SJCRH30 (cell line): ENCODE measurements around the gene MRPL36. TPM values are rescaled to one million over a fixed set of nuclear protein-coding genes. Genes with fewer than 3 reads are reported as not detected.
A peak's percentile ranks its signal among the peaks of the same experiment; 100 is the strongest.
"Not testable (repeated sequence)": the region's sequence is repeated elsewhere in the genome, so short reads cannot be mapped to it uniquely, and the experiment has no call there.

Experiments used
- DNase-seq, 2 experiments: peaks; one replicate each; pipeline ENCODE4 v3.0.0-alpha.2; 2015 to 2020
- H3K27ac ChIP-seq: fragments of 250-450 bp; sonication (Bioruptor Pico); 2 replicates; pipeline ENCODE4 v1.5.1; 2020; ENCODE audit warnings: mild to moderate bottlenecking, moderate library complexity
- H3K27me3 ChIP-seq: fragments of 250-450 bp; sonication (Bioruptor Pico); 2 replicates; pipeline ENCODE4 v1.5.1; 2020; ENCODE audit warnings: mild to moderate bottlenecking, moderate library complexity
- H3K36me3 ChIP-seq: fragments of 250-450 bp; sonication (Bioruptor Pico); 2 replicates; pipeline ENCODE4 v1.5.1; 2020; ENCODE audit warnings: mild to moderate bottlenecking, moderate library complexity
- H3K4me1 ChIP-seq: fragments of 250-450 bp; sonication (Bioruptor Pico); 2 replicates; pipeline ENCODE4 v1.5.1; 2020; ENCODE audit warnings: mild to moderate bottlenecking, moderate library complexity
- H3K4me3 ChIP-seq: fragments of 250-450 bp; sonication (Bioruptor Pico); 2 replicates; pipeline ENCODE4 v1.5.1; 2020; ENCODE audit warnings: mild to moderate bottlenecking, moderate library complexity
- H3K9me3 ChIP-seq: fragments of 250-450 bp; sonication (Bioruptor Pico); replicated peaks from 2 replicates; pipeline ENCODE4 v1.5.1; 2020; ENCODE audit warnings: mild to moderate bottlenecking, moderate library complexity
- total RNA-seq: library from RNA; depleted of rRNA; stranded (reverse); fragments of >200 nt; shearing (Covaris generic); gene quantifications from 2 replicates; pipeline ENCODE4 v1.2.3, GENCODE V29; 2014; rRNA removed

MRPL36 gene
- total RNA-seq = 46.9 and 52.5 TPM in 2 replicates

DNA sequence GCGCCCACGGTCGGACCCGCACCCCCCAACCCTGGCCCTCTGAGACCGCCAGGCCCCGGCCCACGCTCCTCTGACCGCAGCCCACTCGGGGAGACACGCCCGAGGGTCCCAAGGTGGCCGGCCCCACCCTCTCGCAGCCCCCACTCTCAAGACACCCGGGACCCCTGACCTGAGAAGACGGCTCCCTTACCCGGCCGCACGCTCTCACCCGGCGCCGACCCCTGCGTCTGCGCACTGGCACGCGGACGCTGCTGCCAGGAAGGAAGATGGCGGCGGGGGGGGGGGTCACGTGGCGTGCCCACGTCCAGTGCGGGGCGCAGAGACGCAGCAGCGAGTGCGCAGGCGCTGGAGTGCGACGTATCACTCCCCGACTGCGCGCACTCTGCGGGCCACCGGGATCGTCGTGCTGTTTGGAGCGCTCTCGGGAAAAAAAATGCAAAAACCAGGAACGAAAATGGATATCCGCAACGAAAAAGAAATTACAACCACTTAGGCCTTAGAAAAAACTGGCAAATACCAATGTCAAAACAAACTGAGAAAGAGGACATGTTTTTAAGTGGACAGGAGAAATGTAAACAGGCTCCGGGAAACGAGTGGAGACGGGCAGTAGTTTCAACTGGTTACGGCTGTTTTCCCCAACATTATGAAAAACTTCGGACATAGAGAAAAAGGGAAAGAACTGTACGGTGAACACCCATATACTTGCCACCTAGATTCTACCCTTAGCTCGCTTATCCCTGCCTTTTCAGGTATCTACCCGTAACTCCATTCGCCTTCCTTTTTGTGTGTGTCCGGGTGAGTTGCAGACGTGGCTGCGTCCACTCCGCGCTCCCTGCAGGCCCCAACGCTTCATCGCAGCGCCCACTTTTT is at the start of gene MRPL36:
MRPL36 (minus strand) TSS at position 236 of the 870 bp plus-strand sequence. CDS start 902 bp downstream, outside the sequence.
- H3K4me1 ChIP-seq = peaks cover 2% of the 10 kb centered on the region
- DNase-seq = peak; percentile 86 to 87
- no peaks in the 10 kb centered on the region for H3K9me3 ChIP-seq
- no peaks in the 10 kb centered on the region for H3K27me3 ChIP-seq
- H3K36me3 ChIP-seq = peaks cover 2% of the 10 kb centered on the region
- peak within 1 kb of the TSS; percentile 99 for H3K4me3 ChIP-seq
- peak within 1 kb of the TSS; percentile 58 for H3K27ac ChIP-seq

DNA sequence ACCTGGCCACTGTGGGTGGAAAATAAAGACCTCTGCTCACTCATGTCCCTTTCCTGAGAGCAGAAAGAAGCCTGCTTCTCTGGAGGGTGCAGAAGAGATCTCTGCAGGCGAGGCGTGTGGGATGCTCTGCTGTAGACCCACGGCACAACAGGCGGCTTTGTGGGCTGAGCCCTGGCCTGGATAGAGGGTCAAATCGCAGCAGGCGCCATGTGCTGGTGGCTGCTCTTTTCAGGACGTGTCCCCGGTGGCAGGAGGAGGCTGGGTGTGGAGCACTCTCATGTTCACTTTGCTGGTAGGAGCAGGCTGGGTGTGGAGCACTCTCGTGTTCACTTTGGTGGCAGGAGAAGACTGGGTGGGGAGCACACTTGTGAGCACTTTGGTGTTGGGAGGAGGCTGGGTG is 48.0 kb upstream of the MRPL36 start:
- H3K4me1 ChIP-seq = no peaks in the 10 kb centered on the region
- H3K27ac ChIP-seq = no peak overlapping the region
- H3K4me3 ChIP-seq = no peak overlapping the region
- H3K27me3 ChIP-seq = no peaks in the 10 kb centered on the region
- DNase-seq = no peak
- H3K9me3 ChIP-seq = no peaks in the 10 kb centered on the region
- no peaks in the 10 kb centered on the region for H3K36me3 ChIP-seq

DNA sequence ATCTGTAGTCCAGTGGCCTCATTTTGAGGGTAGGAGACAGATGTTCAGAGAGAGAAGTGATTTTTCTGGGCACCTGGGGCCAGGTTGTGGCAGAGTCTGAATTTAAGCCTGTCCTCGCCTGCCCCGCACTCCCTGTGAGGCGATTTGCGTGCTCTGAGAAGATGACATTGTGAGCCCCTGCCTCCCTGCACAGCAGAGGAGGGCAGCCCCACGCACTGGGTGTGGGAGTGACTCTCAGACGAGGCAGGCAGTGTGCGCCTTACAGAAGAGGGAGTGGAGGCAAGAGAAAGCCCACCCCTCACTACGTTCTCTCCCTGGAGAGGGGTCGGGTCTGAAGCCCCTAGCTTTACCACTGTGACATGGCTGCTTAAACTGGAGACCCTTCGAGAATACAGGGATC is 47.4 kb upstream of the MRPL36 start:
- no peaks in the 10 kb centered on the region for H3K9me3 ChIP-seq
- no peaks in the 10 kb centered on the region for H3K27me3 ChIP-seq

DNA sequence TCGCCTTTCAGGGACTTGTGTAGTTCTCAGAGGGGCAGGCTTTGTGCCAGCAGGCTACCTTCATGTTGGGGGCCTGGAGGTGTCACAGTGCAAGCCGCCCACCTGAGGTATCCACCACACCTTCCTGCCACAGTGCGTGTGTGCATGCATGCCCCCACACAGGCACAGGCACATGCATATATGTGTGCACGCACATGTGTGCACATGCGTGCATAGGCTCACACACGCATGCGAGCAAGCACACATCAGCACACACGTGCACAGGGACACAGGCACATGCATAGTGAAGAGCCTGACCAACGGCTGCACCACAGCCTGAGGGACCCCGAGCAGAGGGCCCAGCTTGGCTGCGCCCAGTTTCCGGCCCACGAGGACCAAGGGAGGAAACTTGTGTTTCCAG is 46.9 kb upstream of the MRPL36 start:
- Histone ChIP-seq H3K4me3 (no peak overlapping the region), H3K27me3 (no peaks in the 10 kb centered on the region), H3K9me3 (no peaks in the 10 kb centered on the region), H3K36me3 (no peaks in the 10 kb centered on the region), H3K4me1 (no peaks in the 10 kb centered on the region), H3K27ac (no peak overlapping the region)
- DNase-seq = no peak

More for the DNA sequence above, 47.4 kb upstream of the MRPL36 start:
- H3K4me3 ChIP-seq = no peak overlapping the region
- no peaks in the 10 kb centered on the region for H3K4me1 ChIP-seq
- no peak for DNase-seq
- H3K27ac ChIP-seq = no peak overlapping the region
- H3K36me3 ChIP-seq = no peaks in the 10 kb centered on the region

- H3K27ac ChIP-seq = no peak overlapping the region
- H3K9me3 ChIP-seq = no peaks in the 10 kb centered on the region
- no peak for DNase-seq
- H3K4me3 ChIP-seq = no peak overlapping the region
- no peaks in the 10 kb centered on the region for H3K4me1 ChIP-seq
- H3K27me3 ChIP-seq = no peaks in the 10 kb centered on the region
- H3K36me3 ChIP-seq = no peaks in the 10 kb centered on the region
These were observed 46.1 kb upstream of the MRPL36 start for GRCh38 chr5:1845696-1846095.

DNA sequence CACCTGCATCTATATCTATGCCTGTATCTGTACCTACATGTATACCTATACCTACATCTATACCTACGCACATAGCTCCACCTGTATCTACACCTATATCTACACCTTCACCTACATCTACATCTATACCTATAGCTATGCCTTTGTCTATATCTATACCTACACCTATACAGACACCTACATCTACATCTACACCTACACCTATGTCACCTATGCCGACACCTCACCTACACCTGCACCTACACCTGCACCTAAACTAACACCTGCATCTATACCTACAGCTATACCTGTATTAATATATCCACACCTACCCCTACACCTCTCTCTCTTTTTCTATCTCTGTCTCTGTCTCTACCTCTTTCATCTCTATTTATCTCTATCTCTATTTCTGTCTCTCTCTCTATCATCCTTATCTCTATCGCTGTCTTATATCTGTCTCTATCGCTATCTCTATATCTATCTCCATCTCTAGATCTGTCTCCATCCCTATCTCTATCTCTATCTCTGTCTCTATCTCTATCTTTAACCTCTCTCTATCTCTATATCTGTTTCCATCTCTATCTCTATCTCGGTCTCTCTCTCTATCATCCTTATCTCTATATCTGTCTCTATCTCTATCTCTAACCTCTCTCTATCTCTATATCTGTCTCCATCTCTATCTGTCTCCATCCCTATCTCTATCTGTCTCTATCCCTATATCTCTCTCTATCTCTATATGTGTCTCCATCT is 45.2 kb upstream of the MRPL36 start:
- no peaks in the 10 kb centered on the region for H3K27me3 ChIP-seq
- H3K36me3 ChIP-seq = no peaks in the 10 kb centered on the region
- H3K4me3 ChIP-seq = no peak overlapping the region
- no peaks in the 10 kb centered on the region for H3K9me3 ChIP-seq
- H3K4me1 ChIP-seq = no peaks in the 10 kb centered on the region
- no peak overlapping the region for H3K27ac ChIP-seq
- no peak for DNase-seq

GRCh38 chr5:1843761-1844160 is 44.1 kb upstream of the MRPL36 start:
- not testable (repeated sequence) for H3K27me3 ChIP-seq, H3K4me1 ChIP-seq, H3K9me3 ChIP-seq

GRCh38 chr5:1842004-1842819 is 42.6 kb upstream of the MRPL36 start:
- H3K36me3 ChIP-seq = no peaks in the 10 kb centered on the region
- H3K4me3 ChIP-seq = no peak overlapping the region
- no peak for DNase-seq
- H3K27me3 ChIP-seq = no peaks in the 10 kb centered on the region; the same call in 1 of the 2 replicates
- H3K9me3 ChIP-seq = no peaks in the 10 kb centered on the region
- H3K27ac ChIP-seq = no peak overlapping the region
- H3K4me1 ChIP-seq = no peaks in the 10 kb centered on the region

More at GRCh38 chr5:1843761-1844160, 44.1 kb upstream of the MRPL36 start:
- DNase-seq, H3K36me3 ChIP-seq, H3K27ac ChIP-seq, H3K4me3 ChIP-seq: not testable (repeated sequence)

- no peaks in the 10 kb centered on the region for H3K4me1 ChIP-seq
- H3K27ac ChIP-seq = no peak overlapping the region
- H3K9me3 ChIP-seq = no peaks in the 10 kb centered on the region
- no peaks in the 10 kb centered on the region for H3K36me3 ChIP-seq
- DNase-seq = no peak
- H3K27me3 ChIP-seq = no peaks in the 10 kb centered on the region; the same call in 1 of the 2 replicates
- H3K4me3 ChIP-seq = no peak overlapping the region
These were observed 41.3 kb upstream of the MRPL36 start for GRCh38 chr5:1840741-1841521.

- H3K4me1 ChIP-seq = no peaks in the 10 kb centered on the region
- H3K27ac ChIP-seq = no peak overlapping the region
- no peaks in the 10 kb centered on the region for H3K36me3 ChIP-seq
- no peak overlapping the region for H3K4me3 ChIP-seq
- H3K27me3 ChIP-seq = no peaks in the 10 kb centered on the region; the same call in 1 of the 2 replicates
- no peak for DNase-seq
- H3K9me3 ChIP-seq = no peaks in the 10 kb centered on the region
These were observed 40.5 kb upstream of the MRPL36 start for GRCh38 chr5:1840071-1840547.

- H3K4me3 ChIP-seq = no peak overlapping the region
- no peak for DNase-seq
- H3K36me3 ChIP-seq = no peaks in the 10 kb centered on the region
- H3K27me3 ChIP-seq = no peaks in the 10 kb centered on the region; the same call in 1 of the 2 replicates
- H3K27ac ChIP-seq = no peak overlapping the region
- no peaks in the 10 kb centered on the region for H3K9me3 ChIP-seq
- H3K4me1 ChIP-seq = no peaks in the 10 kb centered on the region
These were observed 38.4 kb upstream of the MRPL36 start for GRCh38 chr5:1838013-1838412.

DNA sequence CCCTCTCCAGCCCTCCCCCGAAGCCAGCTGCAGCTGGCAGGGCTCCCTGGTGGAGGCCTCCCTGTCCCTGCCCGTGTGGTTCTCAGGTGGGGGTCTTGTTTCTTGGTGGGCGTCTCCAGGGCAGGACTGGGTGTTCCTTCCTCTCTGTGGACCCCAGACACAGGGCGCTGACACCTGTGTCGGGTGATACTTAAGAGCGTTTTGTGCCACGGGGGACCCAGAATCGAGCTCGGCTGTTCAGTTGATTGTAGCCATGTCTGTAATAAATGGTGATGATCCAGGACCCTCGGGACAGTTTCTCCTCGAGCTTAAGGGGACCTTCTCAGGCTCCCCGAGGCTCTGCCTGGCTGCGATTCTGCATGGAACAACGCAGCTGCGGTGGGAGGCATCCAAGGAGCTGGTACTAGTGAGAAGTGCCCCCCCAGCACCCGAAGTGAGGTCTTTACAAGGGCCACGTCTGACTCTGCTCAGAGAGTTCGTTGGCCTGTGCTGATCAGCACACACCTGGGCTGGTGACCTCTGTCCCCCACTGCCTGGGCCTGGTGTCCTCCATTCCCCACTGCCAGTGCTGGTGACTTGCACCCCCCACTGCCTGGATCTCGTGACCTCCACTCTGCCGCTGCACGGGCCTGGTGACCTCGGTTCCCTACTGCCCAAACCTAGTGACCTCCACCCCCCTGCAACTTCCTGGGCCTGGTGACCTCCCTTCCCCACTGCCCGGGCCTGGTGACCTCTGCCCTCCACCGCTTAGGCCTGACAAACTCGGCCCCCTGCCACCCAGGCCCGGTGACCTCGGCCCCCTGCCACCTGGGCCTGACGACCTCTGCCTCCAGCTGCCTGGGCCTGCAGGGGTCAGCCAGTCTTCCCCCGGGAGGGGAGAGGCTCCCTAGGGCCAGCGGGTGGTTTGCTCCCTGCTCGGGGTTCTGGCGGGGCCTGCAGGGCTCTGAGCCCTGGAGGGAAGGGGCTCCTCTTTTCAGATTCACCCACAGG is 37.5 kb upstream of the MRPL36 start:
- Histone ChIP-seq H3K27ac (no peak overlapping the region), H3K9me3 (no peaks in the 10 kb centered on the region), H3K4me3 (no peak overlapping the region), H3K27me3 (no peaks in the 10 kb centered on the region; the same call in 1 of the 2 replicates), H3K36me3 (no peaks in the 10 kb centered on the region), H3K4me1 (no peaks in the 10 kb centered on the region)
- no peak for DNase-seq
